ENCODE results near the gene TIE1.

The TIE1 gene

GRCh38 chr1:43363935-43364525, 63.2 kb downstream of the TIE1 start:
- no peak for DNase-seq (ENCODE audit: low read depth in 2 of 2)
- H3K4me3 ChIP-seq (replicated peaks in 1 of 2; ENCODE audit: low read depth in 2 of 2, low read length in 2 of 2): no peak overlapping the region
- no peak for TF ChIP-seq CTCF (IDR thresholded peaks at IDR 0.05; ENCODE audit: low read depth, low read length)

GRCh38 chr1:43365678-43366077, 64.9 kb downstream of the TIE1 start:
- no peak overlapping the region for H3K4me3 ChIP-seq (replicated peaks in 1 of 2; ENCODE audit: low read depth in 2 of 2, low read length in 2 of 2)
- TF ChIP-seq CTCF (IDR thresholded peaks at IDR 0.05; ENCODE audit: low read depth, low read length): no peak
- DNase-seq (ENCODE audit: low read depth in 2 of 2): no peak

- no peak for TF ChIP-seq CTCF (IDR thresholded peaks at IDR 0.05; ENCODE audit: low read depth, low read length)
- H3K4me3 ChIP-seq (replicated peaks in 1 of 2; ENCODE audit: low read depth in 2 of 2, low read length in 2 of 2): peak overlapping the region in 1 of 2 donors; percentile 75
These were observed 65.4 kb downstream of the TIE1 start for GRCh38 chr1:43366179-43366578.

GRCh38 chr1:43366601-43367025, 65.8 kb downstream of the TIE1 start:
- peak overlapping the region; percentile 75 to 83 for H3K4me3 ChIP-seq (replicated peaks in 1 of 2; ENCODE audit: low read depth in 2 of 2, low read length in 2 of 2)
- no peak for DNase-seq (ENCODE audit: low read depth in 2 of 2)
- no peak for TF ChIP-seq CTCF (IDR thresholded peaks at IDR 0.05; ENCODE audit: low read depth, low read length)

More at GRCh38 chr1:43366179-43366578, 65.4 kb downstream of the TIE1 start:
- DNase-seq (ENCODE audit: low read depth in 2 of 2): no peak

GRCh38 chr1:43367026-43367903, 66.5 kb downstream of the TIE1 start:
- H3K4me3 ChIP-seq (replicated peaks in 1 of 2; ENCODE audit: low read depth in 2 of 2, low read length in 2 of 2): peak overlapping the region; percentile 75 to 83
- no peak for DNase-seq (ENCODE audit: low read depth in 2 of 2)
- no peak for TF ChIP-seq CTCF (IDR thresholded peaks at IDR 0.05; ENCODE audit: low read depth, low read length)

GRCh38 chr1:43367904-43368645, 67.3 kb downstream of the TIE1 start, which contains the start of gene ELOVL1:
TSS of gene ELOVL1 (minus strand) at chr1:43368011. CDS start at chr1:43365609, 2,402 bp downstream.
- peak; percentile 31 for TF ChIP-seq CTCF (IDR thresholded peaks at IDR 0.05; ENCODE audit: low read depth, low read length)
- DNase-seq (ENCODE audit: low read depth in 2 of 2): peak; percentile 82 to 88
- H3K4me3 ChIP-seq (replicated peaks in 1 of 2; ENCODE audit: low read depth in 2 of 2, low read length in 2 of 2): peak within 1 kb of the TSS; percentile 75 to 83

Data from cardiac fibroblast (primary cell).